NCI-H2029 treated with DMSO at 0.1 percent for 48 hours (cell line): ENCODE measurements around the gene SFXN5.
"Not testable (repeated sequence)": the region's sequence is repeated elsewhere in the genome, so short reads cannot be mapped to it uniquely, and the experiment has no call there.

Source experiments
- DNase-seq: peaks from one replicate; lab custom pipeline; 2025; lab: John Stamatoyannopoulos, UW

The SFXN5 gene

GRCh38 chr2:73101626-73102256 lies 30.2 kb upstream of the SFXN5 start:
- no peak for DNase-seq

- DNase-seq = no peak
Measured at GRCh38 chr2:73100956-73101355, 29.4 kb upstream of the SFXN5 start.

- DNase-seq = no peak
Measured at GRCh38 chr2:73099486-73099885, 28.0 kb upstream of the SFXN5 start.

GRCh38 chr2:73095910-73096309 lies 24.4 kb upstream of the SFXN5 start:
- no peak for DNase-seq

- not testable (repeated sequence) for DNase-seq
Measured at GRCh38 chr2:73093601-73094218, 22.2 kb upstream of the SFXN5 start.

- no peak for DNase-seq
Measured at GRCh38 chr2:73092146-73092783, 20.8 kb upstream of the SFXN5 start.

GRCh38 chr2:73091696-73092095 lies 20.2 kb upstream of the SFXN5 start:
- DNase-seq = no peak

GRCh38 chr2:73091164-73091563 lies 19.7 kb upstream of the SFXN5 start:
- DNase-seq = no peak

- DNase-seq = no peak
Measured at GRCh38 chr2:73089270-73090030, 17.9 kb upstream of the SFXN5 start.

GRCh38 chr2:73088703-73089102 lies 17.2 kb upstream of the SFXN5 start:
- DNase-seq = no peak

GRCh38 chr2:73088211-73088610 lies 16.7 kb upstream of the SFXN5 start:
- DNase-seq = no peak

GRCh38 chr2:73087311-73087710 lies 15.8 kb upstream of the SFXN5 start:
- DNase-seq = no peak

- DNase-seq = peak; percentile 38
Measured at GRCh38 chr2:73085691-73086090, 14.2 kb upstream of the SFXN5 start.

- DNase-seq = no peak
Measured at GRCh38 chr2:73084971-73085370, 13.5 kb upstream of the SFXN5 start.

- no peak for DNase-seq
Measured at GRCh38 chr2:73083886-73084800, 12.6 kb upstream of the SFXN5 start.

GRCh38 chr2:73082523-73083410 lies 11.3 kb upstream of the SFXN5 start:
- no peak for DNase-seq

- DNase-seq = no peak
Measured at GRCh38 chr2:73081181-73081671, 9.7 kb upstream of the SFXN5 start.

- no peak for DNase-seq
Measured at GRCh38 chr2:73080321-73081131, 9.0 kb upstream of the SFXN5 start.

- no peak for DNase-seq
Measured at GRCh38 chr2:73079636-73080035, 8.1 kb upstream of the SFXN5 start.
